Stimulated activated naive B cell treated with anti-CD40 and anti-IgM and Interleukin-4, amounts not matched to agents 10 μg/mL and 1 μg/mL and 100 μg/mL, for 72 hours (primary cell): ENCODE data around the gene HESX1.

Experiments used
- ATAC-seq, 2 donors: fragments of 150-1000 bp; cut with Tn5 transposase; replicated peaks; 2 replicates each; pipeline ENCODE4 v1.10.0; 2021; ENCODE audit warnings: moderate library complexity in 1 of 2
- DNase-seq: peaks from one replicate; pipeline ENCODE4 v3.0.0; 2021
- H3K27ac Mint-ChIP-seq: one replicate; pipeline ENCODE4 v1.8.0; 2022; ENCODE audit warnings: mild to moderate bottlenecking, mixed read lengths
- H3K27me3 Mint-ChIP-seq, 2 donors: one replicate each; pipeline ENCODE4 v1.8.0; 2022; ENCODE audit warnings: mixed read lengths in 2 of 2
- H3K36me3 Mint-ChIP-seq, 2 donors: one replicate each; pipeline ENCODE4 v1.8.0; 2022; ENCODE audit warnings: mixed read lengths in 2 of 2, mild to moderate bottlenecking in 1 of 2
- H3K4me1 Mint-ChIP-seq, 2 donors: one replicate each; pipeline ENCODE4 v1.8.0; 2022; ENCODE audit warnings: mixed read lengths in 2 of 2, mild to moderate bottlenecking in 1 of 2
- H3K4me3 Mint-ChIP-seq, 2 donors: one replicate each; pipeline ENCODE4 v1.8.0; 2022; ENCODE audit warnings: mild to moderate bottlenecking in 2 of 2, mixed read lengths in 2 of 2, moderate library complexity in 1 of 2
- H3K9me3 Mint-ChIP-seq, 2 donors: one replicate each; pipeline ENCODE4 v1.8.0; 2022; ENCODE audit warnings: mixed read lengths in 2 of 2, mild to moderate bottlenecking in 1 of 2

Gene HESX1

GRCh38 chr3:57160765-57161538, 38.8 kb downstream of the HESX1 start:
- peaks cover 16 to 17% of the 10 kb centered on the region in 2 donors for H3K4me1 Mint-ChIP-seq
- H3K4me3 Mint-ChIP-seq = no peak overlapping the region
- ATAC-seq (no peak), DNase-seq (no peak)
- peak overlapping the region; percentile 53 for H3K27ac Mint-ChIP-seq
- peaks cover 0 to 2% of the 10 kb centered on the region in 2 donors for H3K9me3 Mint-ChIP-seq
- peaks cover 0 to 3% of the 10 kb centered on the region in 2 donors for H3K36me3 Mint-ChIP-seq
- H3K27me3 Mint-ChIP-seq = peaks cover 61 to 81% of the 10 kb centered on the region in 2 donors

- H3K27ac Mint-ChIP-seq = no peak overlapping the region
- DNase-seq = no peak
- peaks cover 0 to 3% of the 10 kb centered on the region in 2 donors for H3K36me3 Mint-ChIP-seq
- H3K9me3 Mint-ChIP-seq = peaks cover 0 to 2% of the 10 kb centered on the region in 2 donors
- H3K27me3 Mint-ChIP-seq = peaks cover 56 to 77% of the 10 kb centered on the region in 2 donors
- no peak overlapping the region for H3K4me3 Mint-ChIP-seq
- peaks cover 14 to 17% of the 10 kb centered on the region in 2 donors for H3K4me1 Mint-ChIP-seq
- no peak for ATAC-seq
Measured at GRCh38 chr3:57160076-57160764, 39.6 kb downstream of the HESX1 start.

- peaks cover 0 to 2% of the 10 kb centered on the region in 2 donors for H3K9me3 Mint-ChIP-seq
- H3K27ac Mint-ChIP-seq = no peak overlapping the region
- DNase-seq (no peak), ATAC-seq (peak; percentile 51 to 56)
- H3K36me3 Mint-ChIP-seq = peaks cover 0 to 3% of the 10 kb centered on the region in 2 donors
- H3K27me3 Mint-ChIP-seq = peaks cover 51 to 78% of the 10 kb centered on the region in 2 donors
- H3K4me1 Mint-ChIP-seq = peaks cover 10 to 12% of the 10 kb centered on the region in 2 donors
- no peak overlapping the region for H3K4me3 Mint-ChIP-seq
Measured at GRCh38 chr3:57158813-57159738, 40.7 kb downstream of the HESX1 start.

GRCh38 chr3:57158325-57158724, 41.5 kb downstream of the HESX1 start:
- Mint-ChIP-seq H3K9me3 (peaks cover 0 to 2% of the 10 kb centered on the region in 2 donors), H3K4me3 (no peak overlapping the region), H3K27ac (no peak overlapping the region), H3K27me3 (peaks cover 52 to 77% of the 10 kb centered on the region in 2 donors), H3K4me1 (peaks cover 9% of the 10 kb centered on the region in 2 donors), H3K36me3 (peaks cover 0 to 3% of the 10 kb centered on the region in 2 donors)
- no peak for ATAC-seq
- DNase-seq = no peak

- Mint-ChIP-seq H3K4me3 (no peak overlapping the region), H3K27ac (no peak overlapping the region), H3K27me3 (peaks cover 46 to 72% of the 10 kb centered on the region in 2 donors), H3K4me1 (peaks cover 5 to 9% of the 10 kb centered on the region in 2 donors), H3K9me3 (no peaks in the 10 kb centered on the region), H3K36me3 (no peaks in the 10 kb centered on the region)
- ATAC-seq = no peak
- no peak for DNase-seq
Measured at GRCh38 chr3:57157545-57157944, 42.2 kb downstream of the HESX1 start.

GRCh38 chr3:57155310-57155643, 44.5 kb downstream of the HESX1 start:
- no peak for DNase-seq
- Mint-ChIP-seq H3K9me3 (no peaks in the 10 kb centered on the region), H3K4me1 (peaks cover 5 to 9% of the 10 kb centered on the region in 2 donors), H3K27ac (no peak overlapping the region), H3K4me3 (no peak overlapping the region), H3K36me3 (no peaks in the 10 kb centered on the region), H3K27me3 (peaks cover 38 to 51% of the 10 kb centered on the region in 2 donors)
- no peak for ATAC-seq

GRCh38 chr3:57154470-57155309, 45.1 kb downstream of the HESX1 start:
- H3K27me3 Mint-ChIP-seq = peaks cover 34 to 45% of the 10 kb centered on the region in 2 donors
- DNase-seq (no peak), ATAC-seq (no peak)
- no peak overlapping the region for H3K27ac Mint-ChIP-seq
- H3K4me3 Mint-ChIP-seq = no peak overlapping the region
- no peaks in the 10 kb centered on the region for H3K9me3 Mint-ChIP-seq
- H3K4me1 Mint-ChIP-seq = peaks cover 5 to 9% of the 10 kb centered on the region in 2 donors
- no peaks in the 10 kb centered on the region for H3K36me3 Mint-ChIP-seq

- no peak overlapping the region for H3K4me3 Mint-ChIP-seq
- no peaks in the 10 kb centered on the region for H3K9me3 Mint-ChIP-seq
- no peaks in the 10 kb centered on the region for H3K4me1 Mint-ChIP-seq
- DNase-seq (no peak), ATAC-seq (no peak)
- H3K36me3 Mint-ChIP-seq = no peaks in the 10 kb centered on the region
- peaks cover 27 to 32% of the 10 kb centered on the region in 2 donors for H3K27me3 Mint-ChIP-seq
- no peak overlapping the region for H3K27ac Mint-ChIP-seq
Measured at GRCh38 chr3:57152151-57153143, 47.3 kb downstream of the HESX1 start.

GRCh38 chr3:57151749-57152148, 48.0 kb downstream of the HESX1 start:
- Mint-ChIP-seq H3K4me1 (no peaks in the 10 kb centered on the region), H3K9me3 (no peaks in the 10 kb centered on the region), H3K4me3 (no peak overlapping the region), H3K36me3 (no peaks in the 10 kb centered on the region), H3K27ac (no peak overlapping the region), H3K27me3 (peaks cover 20 to 25% of the 10 kb centered on the region in 2 donors)
- ATAC-seq (no peak), DNase-seq (no peak)

- no peak for DNase-seq
- no peak overlapping the region for H3K27ac Mint-ChIP-seq
- ATAC-seq = no peak
- H3K4me3 Mint-ChIP-seq = no peak overlapping the region
- H3K4me1 Mint-ChIP-seq = no peaks in the 10 kb centered on the region
- no peaks in the 10 kb centered on the region for H3K36me3 Mint-ChIP-seq
- H3K27me3 Mint-ChIP-seq = peaks cover 18 to 20% of the 10 kb centered on the region in 2 donors
- no peaks in the 10 kb centered on the region for H3K9me3 Mint-ChIP-seq
Measured at GRCh38 chr3:57151021-57151449, 48.7 kb downstream of the HESX1 start.

GRCh38 chr3:57150113-57150581, 49.6 kb downstream of the HESX1 start:
- no peak overlapping the region for H3K27ac Mint-ChIP-seq
- no peaks in the 10 kb centered on the region for H3K9me3 Mint-ChIP-seq
- ATAC-seq = no peak
- peaks cover 15 to 19% of the 10 kb centered on the region in 2 donors for H3K27me3 Mint-ChIP-seq
- H3K4me3 Mint-ChIP-seq = no peak overlapping the region
- H3K4me1 Mint-ChIP-seq = no peaks in the 10 kb centered on the region
- H3K36me3 Mint-ChIP-seq = no peaks in the 10 kb centered on the region
- no peak for DNase-seq
